K562 (cell line): ENCODE results near the gene RAB6A. TPM values are rescaled to one million over a fixed set of nuclear protein-coding genes. Genes with fewer than 3 reads are reported as not detected.

Experiments
- ATF1 ChIP-seq, 2 experiments: fragments of 450-650 bp in 1 of 2; IDR thresholded peaks; 2 replicates each; pipeline ENCODE4 v1.6.1; 2016; ENCODE audit warnings: missing compliant biosample characterization in 1 of 2, missing genetic modification characterization in 1 of 2
- CREM ChIP-seq: IDR thresholded peaks from 2 replicates; pipeline ENCODE4 v1.6.1; 2014; ENCODE audit warnings: antibody characterized with exemption, low read depth
- HCFC1 ChIP-seq: IDR thresholded peaks from 2 replicates; pipeline ENCODE4 v1.6.1; 2012; ENCODE audit warnings: low read depth, low read length, improper control_type of control experiment
- JUND ChIP-seq, 2 experiments: IDR thresholded peaks; 2 replicates in 1 of 2; 3 replicates in 1 of 2; pipeline ENCODE4 v1.6.1; 2011; ENCODE audit warnings: borderline replicate concordance in 2 of 2, low read depth in 2 of 2, low read length in 2 of 2, improper control_type of control experiment in 1 of 2, missing biosample characterization in 1 of 2, missing genetic modification characterization in 1 of 2, missing genetic modification reagents in 1 of 2
- MAZ ChIP-seq, 2 experiments: fragments of 450-650 bp in 1 of 2; sonication (generic) in 1 of 2; formaldehyde crosslinking; IDR thresholded peaks in 1 of 2; conservative IDR thresholded peaks in 1 of 2; 2 replicates each; pipeline versions ENCODE4 v1.4.0 to v1.5.0; 2020; ENCODE audit warnings: mild to moderate bottlenecking in 1 of 2, missing genetic modification reagents in 1 of 2
- NR2C1 ChIP-seq, 2 experiments: fragments of 450-650 bp; IDR thresholded peaks; 2 replicates each; pipeline ENCODE4 v1.6.1; 2017; ENCODE audit warnings: mild to moderate bottlenecking in 2 of 2, antibody characterized with exemption in 1 of 2, inconsistent platforms in 1 of 2, missing compliant biosample characterization in 1 of 2, missing genetic modification characterization in 1 of 2
- NR3C1 ChIP-seq: sonication (generic); formaldehyde crosslinking; IDR thresholded peaks from 2 replicates; pipeline ENCODE4 v1.8.1; 2022; ENCODE audit warnings: missing genetic modification reagents
- NRF1 ChIP-seq, 2 experiments: fragments of 450-650 bp; IDR thresholded peaks in 1 of 2; conservative IDR thresholded peaks in 1 of 2; 2 replicates each; pipeline ENCODE4 v1.6.1; 2014; ENCODE audit warnings: mild to moderate bottlenecking in 2 of 2
- PKNOX1 ChIP-seq: fragments of 450-650 bp; IDR thresholded peaks from 2 replicates; pipeline ENCODE4 v1.6.1; 2016
- PRDM10 ChIP-seq: fragments of 450-650 bp; IDR thresholded peaks from 2 replicates; pipeline ENCODE4 v1.6.1; 2018; ENCODE audit not compliant: partially characterized antibody
- SAP30 ChIP-seq: fragments of 200-600 bp; sonication (generic); IDR thresholded peaks from 2 replicates; pipeline ENCODE4 v1.6.1; 2012; ENCODE audit warnings: borderline replicate concordance, low read depth, mild to moderate bottlenecking, moderate library complexity, low read length, control low read depth, inconsistent platforms; ENCODE audit not compliant: insufficient read depth, poor library complexity, severe bottlenecking
- TFAP4 ChIP-seq: sonication (generic); formaldehyde crosslinking; IDR thresholded peaks from 2 replicates; pipeline ENCODE4 v1.8.0; 2022; ENCODE audit warnings: missing genetic modification reagents, mild to moderate bottlenecking, moderate library complexity, borderline replicate concordance
- XRCC5 ChIP-seq: fragments of 200-400 bp; formaldehyde crosslinking; IDR thresholded peaks from 2 replicates; pipeline ENCODE4 v1.6.1; 2017; ENCODE audit warnings: low read depth, mild to moderate bottlenecking, low read length
- ZEB2 ChIP-seq: fragments of 450-650 bp; IDR thresholded peaks from 2 replicates; pipeline ENCODE4 v1.6.1; 2016
- ZNF584 ChIP-seq: fragments of 200-800 bp; sonication (Bioruptor generic); IDR thresholded peaks from 2 replicates; pipeline ENCODE4 v1.6.1; 2016; ENCODE audit warnings: low read depth, mild to moderate bottlenecking, missing genetic modification characterization, missing compliant biosample characterization
- ZNF740 ChIP-seq, 3 experiments: fragments of 200-800 bp in 1 of 3; sonication (Bioruptor generic) in 1 of 3; sonication (generic) in 1 of 3; formaldehyde crosslinking in 1 of 3; IDR thresholded peaks; 2 replicates each; pipeline versions ENCODE4 v1.6.1 to v1.8.0; 2016 to 2022; ENCODE audit warnings: mild to moderate bottlenecking in 2 of 3, missing compliant biosample characterization in 2 of 3, missing genetic modification characterization in 2 of 3, missing genetic modification reagents in 1 of 3
- ZZZ3 ChIP-seq: fragments of 450-650 bp; IDR thresholded peaks from 2 replicates; pipeline ENCODE4 v1.6.1; 2016; ENCODE audit warnings: antibody characterized with exemption, mild to moderate bottlenecking, moderate library complexity
- polyA plus RNA-seq, 8 experiments: library from polyadenylated mRNA; depleted of rRNA in 4 of 8; stranded (reverse) in 5 of 8; unstranded in 3 of 8; fragments of >200 nt; fragmentation: Nextera tagmentation in 2 of 8; fragmentation: Illumina TruSeq in 1 of 8; extraction: Ambion mirVana in 2 of 8; extraction: Trizol in 1 of 8; gene quantifications; 2 replicates each; pipeline versions ENCODE4 v1.2.1 to v1.2.3, GENCODE V29; 2011 to 2014; ENCODE audit warnings: inconsistent platforms in 1 of 8, missing spikeins in 1 of 8
- total RNA-seq, 7 experiments: library from RNA; depleted of rRNA in 6 of 7; stranded (reverse); fragments of >200 nt in 6 of 7; fragmentation: Illumina TruSeq in 2 of 7; extraction: Trizol in 2 of 7; gene quantifications; 2 replicates each; pipeline versions ENCODE4 v1.2.1 to v1.2.3, GENCODE V29; 2011 to 2021; ENCODE audit warnings: low replicate concordance in 1 of 7

Gene RAB6A
- total and polyA plus RNA-seq, 9 of the 15 experiments (the other 6 are each of a cell fraction or from before 2014, with no cell fraction given), result 14.0 to 95.3 (median 45.4) TPM

- 0 out of 2 replicates have a peak, but pooled peaks have one; percentile 21 for TF ChIP-seq PKNOX1
- no peak for TF ChIP-seq XRCC5
- no peak for TF ChIP-seq NR3C1 (CRISPR knock-in tag)
- TF ChIP-seq TFAP4 (CRISPR knock-in tag), result peak; percentile 80
- TF ChIP-seq SAP30, result no peak
- TF ChIP-seq MAZ (CRISPR knock-in tag; conservative IDR thresholded peaks at IDR 0.05 in 1 of 2, IDR thresholded peaks at IDR 0.05 in 1 of 2), result peak in 1 of 2 experiments; percentile 70; a peak in 3 of 4 replicates
- TF ChIP-seq ZNF740 (CRISPR knock-in tag; IDR thresholded peaks at IDR 0.05), result no peak
- peak in 1 of 2 experiments; percentile 24; a peak in 1 of 4 replicates for TF ChIP-seq ZNF740 (tag; IDR thresholded peaks at IDR 0.05)
- TF ChIP-seq CREM, result peak; percentile 90
- no peak for TF ChIP-seq ZNF584 (CRISPR knock-in tag)
- TF ChIP-seq ZEB2, result peak; percentile 32; the same call in 1 of the 2 replicates
- TF ChIP-seq ZZZ3, result no peak
- TF ChIP-seq ATF1 (CRISPR knock-in tag; IDR thresholded peaks at IDR 0.05), result no peak
- peak; percentile 85 for TF ChIP-seq ATF1 (tag; IDR thresholded peaks at IDR 0.05)
- TF ChIP-seq NRF1 (conservative IDR thresholded peaks at IDR 0.05 in 1 of 2, IDR thresholded peaks at IDR 0.05 in 1 of 2), result peak; percentile 81 to 82
- peak; percentile 12 for TF ChIP-seq PRDM10
- TF ChIP-seq NR2C1 (IDR thresholded peaks at IDR 0.05), result no peak
- no peak for TF ChIP-seq NR2C1 (tag; IDR thresholded peaks at IDR 0.05)
- TF ChIP-seq HCFC1, result peak; percentile 83
- no peak for TF ChIP-seq JUND (IDR thresholded peaks at IDR 0.05; ENCODE audit: borderline replicate concordance, low read depth, low read length)
- peak; percentile 39; the same call in 1 of the 3 replicates for TF ChIP-seq JUND (tag; IDR thresholded peaks at IDR 0.05; ENCODE audit: borderline replicate concordance, low read depth, low read length)
- TF ChIP-seq, all 486 proteins: peak for 17
These were observed 113.3 kb downstream of the RAB6A start (continued) for GRCh38 chr11:73647459-73648100.
